B cell (primary cell): Measurements from ENCODE around the gene MAGEB16. TPM values are rescaled to one million over a fixed set of nuclear protein-coding genes. Genes with fewer than 3 reads are reported as not detected.

Experiments used
- ATAC-seq: fragments of 200-7000 bp; cut with Tn5 transposase; one replicate; pipeline ENCODE4 v1.10.0; 2021; ENCODE audit warnings: low read depth, mild to moderate bottlenecking, moderate number of reproducible peaks, moderate library complexity
- CTCF ChIA-PET: fragments of 350-600 bp; sonication (Branson Sonifier 250); formaldehyde crosslinking; loops from one replicate; lab custom pipeline; 2021; ENCODE audit warnings: antibody characterized with exemption, inconsistent platforms; lab: Charles Lee
- POLR2A ChIA-PET: fragments of 350-600 bp; sonication (Branson Sonifier 250); formaldehyde crosslinking; loops from one replicate; lab custom pipeline; 2021; ENCODE audit warnings: antibody characterized with exemption; lab: Charles Lee
- DNase-seq: peaks from one replicate; pipeline ENCODE4 v3.0.0; 2013
- H2AFZ ChIP-seq: 2 replicates; pipeline ENCODE4 v1.6.1; 2012; ENCODE audit warnings: mild to moderate bottlenecking, low read depth, low read length; ENCODE audit not compliant: insufficient read depth, poor library complexity, severe bottlenecking
- H3K27ac ChIP-seq, 2 donors: 1 replicate in 1 of 2; 2 replicates in 1 of 2; pipeline ENCODE4 v1.5.1; 2012 to 2013; ENCODE audit warnings: low read length in 2 of 2, mild to moderate bottlenecking in 2 of 2, moderate library complexity in 1 of 2
- H3K27me3 ChIP-seq, 4 experiments: fragments of 200-600 bp in 1 of 4; sonication (generic) in 1 of 4; replicated peaks in 1 of 4; 1 replicate in 2 of 4; 2 replicates in 2 of 4; pipeline versions ENCODE4 v1.6.1 to v1.7.0; 2013 to 2016; ENCODE audit warnings: low read length in 3 of 4, mild to moderate bottlenecking in 2 of 4, mixed read lengths in 1 of 4, moderate library complexity in 1 of 4; ENCODE audit not compliant: insufficient read depth in 4 of 4, control insufficient read depth in 3 of 4; ENCODE audit errors: control extremely low read depth in 1 of 4
- H3K36me3 ChIP-seq, 2 experiments: replicated peaks in 1 of 2; 1 replicate in 1 of 2; 2 replicates in 1 of 2; pipeline versions ENCODE4 v1.6.1 to v1.7.1; 2013; ENCODE audit warnings: low read length in 1 of 2; ENCODE audit not compliant: insufficient read depth in 2 of 2, control insufficient read depth in 1 of 2; ENCODE audit errors: control extremely low read depth in 1 of 2, extremely low read depth in 1 of 2
- H3K4me1 ChIP-seq, 2 donors: fragments of 200-600 bp in 1 of 2; sonication (generic) in 1 of 2; 1 replicate in 1 of 2; 2 replicates in 1 of 2; pipeline versions ENCODE4 v1.5.1 to v1.6.1; 2013 to 2017; ENCODE audit warnings: low read length in 2 of 2; ENCODE audit not compliant: control insufficient read depth in 2 of 2, insufficient read depth in 2 of 2
- H3K4me2 ChIP-seq: replicated peaks from 2 replicates; pipeline ENCODE3; 2012; ENCODE audit warnings: mild to moderate bottlenecking, low read depth, low read length; ENCODE audit not compliant: poor library complexity, severe bottlenecking
- H3K4me3 ChIP-seq, 5 experiments: fragments of 200-600 bp in 1 of 5; sonication (generic) in 1 of 5; 1 replicate in 3 of 5; 2 replicates in 2 of 5; pipeline versions ENCODE4 v1.5.1 to v1.7.0; 2011 to 2016; ENCODE audit warnings: low read length in 4 of 5, mild to moderate bottlenecking in 4 of 5, low read depth in 2 of 5, control low read depth in 1 of 5, moderate library complexity in 1 of 5; ENCODE audit not compliant: insufficient read depth in 1 of 5; ENCODE audit errors: control extremely low read depth in 1 of 5, extremely low read depth in 1 of 5
- H3K79me2 ChIP-seq: fragments of 200-600 bp; sonication (generic); one replicate; pipeline ENCODE4 v1.6.0; 2016; ENCODE audit warnings: low read length; ENCODE audit not compliant: control insufficient read depth, insufficient read depth
- H3K9ac ChIP-seq: fragments of 200-600 bp; sonication (generic); 2 replicates; pipeline ENCODE4 v1.6.1; 2017; ENCODE audit warnings: mild to moderate bottlenecking, low read length, moderate library complexity
- H3K9me3 ChIP-seq, 3 donors: one replicate each; pipeline versions ENCODE4 v1.6.1 to v1.7.1; 2013; ENCODE audit warnings: low read length in 2 of 3; ENCODE audit not compliant: control insufficient read depth in 2 of 3, insufficient read depth in 1 of 3; ENCODE audit errors: control extremely low read depth in 1 of 3
- H4K20me1 ChIP-seq: 2 replicates; pipeline ENCODE4 v1.6.0; 2012; ENCODE audit warnings: mild to moderate bottlenecking, low read length; ENCODE audit not compliant: insufficient read depth, control insufficient read depth, poor library complexity, severe bottlenecking
- H3K27ac Mint-ChIP-seq: one replicate; pipeline ENCODE4 v1.8.0; 2021; ENCODE audit warnings: mixed read lengths
- H3K27me3 Mint-ChIP-seq: one replicate; pipeline ENCODE4 v1.8.0; 2021; ENCODE audit warnings: mixed read lengths
- H3K4me1 Mint-ChIP-seq: one replicate; pipeline ENCODE4 v1.8.0; 2021; ENCODE audit warnings: mixed read lengths
- H3K4me3 Mint-ChIP-seq: one replicate; pipeline ENCODE4 v1.8.0; 2021; ENCODE audit warnings: mixed read lengths
- H3K9me3 Mint-ChIP-seq: one replicate; pipeline ENCODE4 v1.8.0; 2022; ENCODE audit warnings: mixed read lengths; ENCODE audit not compliant: insufficient read depth
- EZH2 ChIP-seq: IDR thresholded peaks from 2 replicates; pipeline ENCODE4 v1.6.1; 2012; ENCODE audit warnings: borderline replicate concordance, low read depth, mild to moderate bottlenecking, moderate library complexity, low read length; ENCODE audit not compliant: insufficient read depth, poor library complexity, severe bottlenecking
- WGBS: methylation state at CpG from one replicate; pipeline ENCODE4 v1.1.5; 2013; ENCODE audit warnings: missing lambda C conversion rate; ENCODE audit not compliant: insufficient coverage; 5-methylcytosine and 5-hydroxymethylcytosine counted together
- intact Hi-C: fragments of 100-400 bp; cut with micrococcal nuclease; formaldehyde crosslinking; loops from one replicate; pipeline ENCODE4 v1.10.0; 2022
- polyA plus RNA-seq: library from polyadenylated mRNA; depleted of rRNA; stranded (reverse); fragments of >200 nt; gene quantifications from 2 replicates; pipeline ENCODE4 v1.2.3, GENCODE V29; 2012
- total RNA-seq, 2 donors: library from RNA; stranded (reverse); fragments of 120-200 nt in 1 of 2; gene quantifications; 1 replicate in 1 of 2; 2 replicates in 1 of 2; pipeline versions ENCODE4 v1.2.3 to v1.2.4, GENCODE V29; 2013 to 2022
- TF ChIP-seq, protein P1 (sequence below): fragments of 200-600 bp; IDR thresholded peaks from one replicate; pipeline ENCODE4 v1.8.0; 2022; ENCODE audit warnings: antibody characterized with exemption, mild to moderate bottlenecking

Gene MAGEB16
- total and polyA plus RNA-seq, 2 donors (not counting 1 experiment from before 2014, with no cell fraction given) = not detected

DNA sequence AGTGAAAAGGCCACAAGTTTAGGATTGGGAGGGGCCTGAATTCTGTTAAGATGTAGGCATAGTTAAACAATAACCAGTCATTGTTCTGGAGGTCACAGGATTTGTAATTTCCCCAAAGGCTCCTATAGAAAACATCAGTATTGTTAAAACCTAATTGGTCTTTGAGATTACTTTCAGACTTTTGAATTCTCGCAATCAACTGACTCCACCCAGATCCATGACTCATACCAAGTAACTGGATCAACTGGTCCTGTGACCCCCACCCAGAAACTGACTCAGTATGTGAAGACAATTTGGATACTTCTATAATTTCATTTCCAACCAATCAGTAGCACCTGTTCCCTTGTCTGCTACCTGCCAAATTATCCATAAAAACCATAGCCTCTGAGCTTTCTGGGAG, 28.4 kb downstream of the MAGEB16 start:
- Histone ChIP-seq H3K36me3 (no peaks in the 10 kb centered on the region), H3K4me1 (no peaks in the 10 kb centered on the region), H3K4me2 (no peak overlapping the region), H3K4me3 (no peak overlapping the region), H3K9ac (no peak overlapping the region), H3K9me3 (no peaks in the 10 kb centered on the region), H3K27me3 (no peaks in the 10 kb centered on the region), H3K27ac (no peak overlapping the region), H3K79me2 (no peaks in the 10 kb centered on the region), H2AFZ (no peak overlapping the region), H4K20me1 (no peaks in the 10 kb centered on the region)
- H3K4me1 Mint-ChIP-seq = no peaks in the 10 kb centered on the region
- DNase-seq = no peak
- H3K4me3 Mint-ChIP-seq = no peak overlapping the region
- intact Hi-C loops = no loop called here
- ChIA-PET POLR2A (no interaction called here), CTCF (no interaction called here)
- H3K27ac Mint-ChIP-seq = no peak overlapping the region
- no peaks in the 10 kb centered on the region for H3K27me3 Mint-ChIP-seq
- TF ChIP-seq, protein P1, sequence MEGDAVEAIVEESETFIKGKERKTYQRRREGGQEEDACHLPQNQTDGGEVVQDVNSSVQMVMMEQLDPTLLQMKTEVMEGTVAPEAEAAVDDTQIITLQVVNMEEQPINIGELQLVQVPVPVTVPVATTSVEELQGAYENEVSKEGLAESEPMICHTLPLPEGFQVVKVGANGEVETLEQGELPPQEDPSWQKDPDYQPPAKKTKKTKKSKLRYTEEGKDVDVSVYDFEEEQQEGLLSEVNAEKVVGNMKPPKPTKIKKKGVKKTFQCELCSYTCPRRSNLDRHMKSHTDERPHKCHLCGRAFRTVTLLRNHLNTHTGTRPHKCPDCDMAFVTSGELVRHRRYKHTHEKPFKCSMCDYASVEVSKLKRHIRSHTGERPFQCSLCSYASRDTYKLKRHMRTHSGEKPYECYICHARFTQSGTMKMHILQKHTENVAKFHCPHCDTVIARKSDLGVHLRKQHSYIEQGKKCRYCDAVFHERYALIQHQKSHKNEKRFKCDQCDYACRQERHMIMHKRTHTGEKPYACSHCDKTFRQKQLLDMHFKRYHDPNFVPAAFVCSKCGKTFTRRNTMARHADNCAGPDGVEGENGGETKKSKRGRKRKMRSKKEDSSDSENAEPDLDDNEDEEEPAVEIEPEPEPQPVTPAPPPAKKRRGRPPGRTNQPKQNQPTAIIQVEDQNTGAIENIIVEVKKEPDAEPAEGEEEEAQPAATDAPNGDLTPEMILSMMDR = no peak
- TF ChIP-seq EZH2 = no peak
- WGBS = 100% methylated on average over 1 of the region's 1 CpG
- H3K9me3 Mint-ChIP-seq = no peaks in the 10 kb centered on the region
- ATAC-seq = no peak

DNA sequence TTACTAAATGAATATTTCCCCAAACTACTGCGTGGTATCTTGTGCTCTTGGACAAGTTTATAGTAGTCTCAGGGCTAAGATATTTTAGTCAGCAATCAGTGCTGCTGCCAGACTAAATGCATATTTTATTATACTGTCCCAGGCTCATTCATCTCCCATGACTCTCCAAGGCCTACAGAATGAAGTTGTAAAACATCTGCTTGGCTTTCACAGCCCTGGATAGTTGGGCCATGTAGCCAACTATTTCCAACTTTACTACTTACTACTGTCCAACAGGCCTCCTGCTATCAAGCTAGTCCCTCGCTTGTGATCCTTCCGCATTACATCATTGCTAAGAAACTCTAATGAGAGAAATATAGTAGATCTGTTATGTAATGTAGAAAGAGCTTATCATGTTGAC, 31.4 kb downstream of the MAGEB16 start:
- Histone ChIP-seq H3K27ac (no peak overlapping the region), H2AFZ (no peak overlapping the region), H3K4me1 (no peaks in the 10 kb centered on the region), H3K36me3 (no peaks in the 10 kb centered on the region), H3K9ac (no peak overlapping the region), H3K4me2 (no peak overlapping the region), H3K79me2 (no peaks in the 10 kb centered on the region), H3K27me3 (no peaks in the 10 kb centered on the region), H3K4me3 (no peak overlapping the region), H3K9me3 (no peaks in the 10 kb centered on the region), H4K20me1 (no peaks in the 10 kb centered on the region)
- intact Hi-C loops = no loop called here
- ATAC-seq (no peak), DNase-seq (no peak)
- no peaks in the 10 kb centered on the region for H3K27me3 Mint-ChIP-seq
- no CpG with 5 or more reads among the region's 3 CpGs for WGBS
- ChIA-PET CTCF (no interaction called here), POLR2A (no interaction called here)
- no peak overlapping the region for H3K27ac Mint-ChIP-seq
- no peaks in the 10 kb centered on the region for H3K9me3 Mint-ChIP-seq
- TF ChIP-seq EZH2 = no peak
- TF ChIP-seq, protein P1 = no peak
- no peak overlapping the region for H3K4me3 Mint-ChIP-seq
- no peaks in the 10 kb centered on the region for H3K4me1 Mint-ChIP-seq
